BJ (cell line): ENCODE measurements around the gene TGFBRAP1. TPM values are rescaled to one million over a fixed set of nuclear protein-coding genes. Genes with fewer than 3 reads are reported as not detected.
A peak's percentile ranks its signal among the peaks of the same experiment; 100 is the strongest.

Experiments
- CTCF ChIA-PET: fragments of 350-600 bp; formaldehyde crosslinking; extraction: SDS; loops from one replicate; lab custom pipeline; 2021; ENCODE audit warnings: antibody characterized with exemption, inconsistent platforms; lab: Yijun Ruan, JAX
- POLR2A ChIA-PET: fragments of 300-600 bp; sonication (Branson Sonifier 250); formaldehyde crosslinking; extraction: SDS; loops from one replicate; lab custom pipeline; 2021; ENCODE audit warnings: antibody characterized with exemption; lab: Charles Lee
- DNase-seq: peaks from one replicate; pipeline ENCODE4 v3.0.0-alpha.2; 2011; ENCODE audit warnings: low read depth
- H3K27me3 ChIP-seq: 2 replicates; pipeline ENCODE4 v1.6.0; 2011; ENCODE audit warnings: low read length; ENCODE audit not compliant: control insufficient read depth, insufficient read depth
- H3K36me3 ChIP-seq: 2 replicates; pipeline ENCODE4 v1.5.1; 2011; ENCODE audit warnings: low read length; ENCODE audit not compliant: control insufficient read depth, insufficient read depth
- H3K4me3 ChIP-seq: 2 replicates; pipeline ENCODE4 v1.5.1; 2011; ENCODE audit warnings: low read depth, mild to moderate bottlenecking, control low read depth, low read length
- CTCF ChIP-seq: IDR thresholded peaks from 2 replicates; pipeline ENCODE4 v1.5.1; 2011; ENCODE audit warnings: low read depth, mild to moderate bottlenecking, control low read depth, inconsistent platforms, low read length, moderate library complexity; ENCODE audit not compliant: insufficient read depth
- polyA plus RNA-seq: library from polyadenylated mRNA; depleted of rRNA; stranded (reverse); fragments of >200 nt; gene quantifications from 2 replicates; pipeline ENCODE4 v1.2.3, GENCODE V29; 2011

Gene TGFBRAP1
- polyA plus RNA-seq, 1 experiment = 8.3 TPM

- H3K4me3 ChIP-seq = no peak overlapping the region
- no peaks in the 10 kb centered on the region for H3K27me3 ChIP-seq
- POLR2A ChIA-PET = no interaction called here
- no peak for DNase-seq
- H3K36me3 ChIP-seq = peaks cover 32% of the 10 kb centered on the region
- TF ChIP-seq CTCF = no peak
- CTCF ChIA-PET = no interaction called here
Observed at GRCh38 chr2:105269426-105269825, 60.1 kb downstream of the TGFBRAP1 start.

GRCh38 chr2:105262651-105263091 lies 66.9 kb downstream of the TGFBRAP1 start:
- POLR2A ChIA-PET = no interaction called here
- Histone ChIP-seq H3K27me3 (no peaks in the 10 kb centered on the region), H3K36me3 (peaks cover 7% of the 10 kb centered on the region), H3K4me3 (no peak overlapping the region)
- no peak for DNase-seq
- CTCF ChIA-PET = interaction anchor here (1.7 to 2.4 kb wide), 2 partner anchors 16 to 32 kb away, joined by 3 to 8 read pairs; no protein-coding TSS in a partner anchor
- no peak for TF ChIP-seq CTCF

GRCh38 chr2:105261061-105261460 lies 68.5 kb downstream of the TGFBRAP1 start:
- Histone ChIP-seq H3K36me3 (no peaks in the 10 kb centered on the region), H3K27me3 (no peaks in the 10 kb centered on the region), H3K4me3 (no peak overlapping the region)
- no peak for TF ChIP-seq CTCF
- CTCF ChIA-PET = interaction anchor here (1.3 to 3.8 kb wide), 3 partner anchors 20 to 33 kb away, joined by 3 to 18 read pairs (median 8); partner anchors contain the start of gene GPR45
- POLR2A ChIA-PET = no interaction called here
- DNase-seq = peak; percentile 93

- Histone ChIP-seq H3K36me3 (no peaks in the 10 kb centered on the region), H3K4me3 (no peak overlapping the region), H3K27me3 (no peaks in the 10 kb centered on the region)
- no peak for DNase-seq
- POLR2A ChIA-PET = no interaction called here
- TF ChIP-seq CTCF = no peak
- CTCF ChIA-PET = interaction anchor here (1.2 to 3.8 kb wide), 4 partner anchors 15 to 23 kb away, joined by 3 to 18 read pairs (median 5); no protein-coding TSS in a partner anchor
Observed at GRCh38 chr2:105258835-105259350, 70.6 kb downstream of the TGFBRAP1 start.

- POLR2A ChIA-PET = no interaction called here
- no peaks in the 10 kb centered on the region for H3K27me3 ChIP-seq
- TF ChIP-seq CTCF = no peak
- DNase-seq = no peak
- no peak overlapping the region for H3K4me3 ChIP-seq
- CTCF ChIA-PET = interaction anchor here (0.6 to 3.8 kb wide), 3 partner anchors 14 to 180 kb away, joined by 3 to 18 read pairs (median 6); no protein-coding TSS in a partner anchor
- no peaks in the 10 kb centered on the region for H3K36me3 ChIP-seq
Observed at GRCh38 chr2:105257981-105258380, 71.6 kb downstream of the TGFBRAP1 start.
